ENCODE results near the gene MAPK9.
"Not testable (repeated sequence)": the region's sequence is repeated elsewhere in the genome, so short reads cannot be mapped to it uniquely, and the experiment has no call there.

MAPK9 gene

GRCh38 chr5:180235077-180235476 is 56.8 kb downstream of the MAPK9 start:
- DNase-seq (ENCODE audit: low spot score), result no peak

DNA sequence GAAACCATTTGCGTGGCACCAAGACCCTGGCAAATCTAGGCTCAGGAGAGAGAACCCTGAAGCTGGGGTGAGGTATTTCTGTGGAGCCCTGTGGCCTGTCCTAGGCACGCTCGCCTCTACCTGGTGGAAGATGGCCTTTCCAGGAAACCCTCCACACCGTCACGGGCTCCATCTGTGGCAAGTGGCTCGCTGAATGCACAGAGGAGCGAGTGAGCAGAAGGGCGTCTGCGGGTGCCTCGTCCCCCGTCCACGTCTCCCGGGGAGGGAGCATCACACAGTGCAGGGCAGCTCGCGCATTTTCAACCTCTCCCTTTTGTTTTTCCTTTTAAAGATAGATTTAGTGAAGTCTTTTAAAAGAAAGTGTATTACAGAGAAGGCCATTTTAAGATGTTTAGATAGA is 57.6 kb downstream of the MAPK9 start:
- DNase-seq (ENCODE audit: low spot score), result no peak

DNA sequence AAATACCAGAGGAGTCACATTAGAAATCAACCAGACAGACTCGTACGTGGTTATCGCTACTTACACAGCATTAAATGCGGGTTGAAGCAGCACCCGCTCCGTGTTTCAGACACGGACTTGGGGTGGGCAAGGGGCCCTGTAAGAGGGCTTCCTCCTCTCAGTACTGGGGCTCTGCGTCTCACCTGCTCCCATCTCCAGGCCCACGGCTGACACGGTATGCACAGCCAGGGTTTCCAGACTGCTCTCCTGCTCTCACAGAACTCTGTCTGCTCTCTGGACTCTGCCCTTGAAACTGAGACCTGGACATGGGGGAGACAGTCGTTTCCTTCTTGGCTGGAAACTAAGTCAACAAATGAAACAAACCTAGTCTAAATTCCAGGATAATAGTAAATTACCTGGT is 58.2 kb downstream of the MAPK9 start:
- no peak for DNase-seq (ENCODE audit: low spot score)

DNA sequence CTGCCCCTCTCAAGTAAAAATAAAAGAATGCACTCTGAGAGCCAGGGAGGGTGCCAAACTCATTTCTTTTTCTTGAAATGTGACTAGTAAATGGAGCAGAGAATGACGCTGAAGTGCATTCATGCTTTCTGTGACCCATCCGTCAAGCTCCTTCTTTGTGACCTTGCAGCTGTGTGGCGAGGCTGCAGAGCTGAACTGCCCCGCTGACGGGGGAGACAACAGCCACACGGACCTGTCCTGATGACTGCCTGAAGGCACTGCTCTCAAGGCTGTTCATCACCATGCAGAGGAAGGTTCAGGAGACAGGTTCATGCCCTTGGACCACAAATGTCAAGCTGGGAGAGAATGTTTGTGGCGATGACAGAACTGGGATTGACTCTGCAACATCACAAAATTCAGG is 61.9 kb downstream of the MAPK9 start:
- no peak for DNase-seq (ENCODE audit: low spot score)

- no peak for DNase-seq (ENCODE audit: low spot score)
Observed at GRCh38 chr5:180222056-180222455, 69.8 kb downstream of the MAPK9 start.

DNA sequence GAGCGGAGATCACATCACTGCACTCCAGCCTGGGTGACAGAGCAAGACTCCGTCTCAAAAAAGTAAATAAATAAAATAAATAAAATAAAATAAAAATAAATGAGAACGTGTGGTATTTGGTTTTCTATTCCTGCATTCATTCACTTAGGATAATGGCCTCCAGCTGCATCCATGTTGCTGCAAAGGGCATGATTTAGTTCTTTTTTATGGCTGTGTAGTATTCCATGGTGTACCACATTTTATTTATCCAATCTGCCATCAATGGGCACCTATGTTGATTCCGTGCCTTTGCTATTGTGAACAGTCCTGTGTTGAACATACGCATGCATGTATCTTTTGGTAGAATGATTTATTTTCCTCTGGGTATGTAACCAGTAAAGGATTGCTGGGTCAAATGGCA is 74.1 kb downstream of the MAPK9 start:
- DNase-seq (ENCODE audit: low spot score), result no peak

DNA sequence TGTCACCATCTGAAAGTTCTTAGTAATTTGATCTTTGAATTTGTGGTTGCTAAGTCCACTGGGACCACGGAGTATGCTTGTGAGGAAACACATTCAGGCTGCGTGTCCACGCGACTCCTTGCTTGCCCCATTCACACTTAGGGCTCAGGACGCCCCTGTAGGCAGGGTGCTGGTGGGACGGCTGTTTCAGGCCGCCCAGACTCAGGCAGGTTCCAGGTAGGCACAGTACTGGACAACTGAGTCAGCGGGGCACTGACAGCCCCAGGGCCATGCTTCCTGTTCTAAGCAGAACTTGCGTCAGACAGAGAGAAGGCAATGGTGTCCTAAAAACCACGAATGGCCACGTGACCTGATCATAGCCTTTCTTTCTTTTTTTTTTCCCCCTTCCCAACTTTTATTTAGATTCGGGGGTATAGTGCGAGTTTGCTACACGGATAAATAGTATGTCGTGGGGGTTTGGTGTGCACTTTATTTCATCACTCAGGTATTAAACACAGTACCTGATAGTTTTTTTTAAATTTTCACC is 75.2 kb downstream of the MAPK9 start:
- no peak for DNase-seq (ENCODE audit: low spot score)

DNA sequence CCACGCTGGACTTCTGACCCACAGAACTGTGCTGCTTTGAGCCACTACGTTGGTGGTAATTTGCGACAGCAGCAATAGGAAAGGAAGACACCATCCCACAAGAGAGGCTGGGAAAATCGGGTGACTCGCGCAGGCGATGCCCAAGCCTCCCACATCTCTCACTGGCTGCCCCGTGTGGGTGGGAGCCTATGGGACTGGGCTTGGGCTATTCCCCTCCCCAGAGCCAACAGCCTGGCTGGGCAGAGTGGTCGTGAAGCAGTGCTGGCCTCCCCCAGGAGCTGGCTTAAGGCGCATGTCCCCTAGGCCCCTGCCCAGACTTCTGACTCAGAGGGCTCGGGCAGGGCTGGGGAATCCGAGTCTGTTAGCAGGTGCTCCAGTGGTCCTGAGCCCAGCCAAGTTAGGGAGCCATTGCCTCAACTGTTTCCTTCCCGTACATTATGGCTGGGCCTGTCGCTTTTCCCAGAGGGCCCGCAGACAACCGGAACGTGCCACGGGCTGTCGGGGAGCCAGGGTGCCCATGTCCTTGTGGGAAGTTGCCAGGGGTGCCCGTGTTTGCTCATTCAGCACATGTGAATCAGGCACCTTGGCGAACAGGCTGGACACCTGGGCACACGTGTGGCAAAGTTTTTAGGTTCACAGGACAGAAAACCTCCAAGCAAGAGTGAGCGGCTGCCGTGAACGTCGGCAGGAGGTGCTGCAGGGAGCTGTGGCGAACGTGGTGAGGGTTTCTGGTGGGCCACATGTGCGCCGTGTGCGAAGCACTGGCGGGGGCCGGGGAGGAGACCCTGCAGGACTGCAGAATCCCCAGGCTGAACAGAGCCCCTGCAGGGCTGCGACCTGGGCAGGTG is 75.9 kb downstream of the MAPK9 start:
- no peak for DNase-seq (ENCODE audit: low spot score)

DNA sequence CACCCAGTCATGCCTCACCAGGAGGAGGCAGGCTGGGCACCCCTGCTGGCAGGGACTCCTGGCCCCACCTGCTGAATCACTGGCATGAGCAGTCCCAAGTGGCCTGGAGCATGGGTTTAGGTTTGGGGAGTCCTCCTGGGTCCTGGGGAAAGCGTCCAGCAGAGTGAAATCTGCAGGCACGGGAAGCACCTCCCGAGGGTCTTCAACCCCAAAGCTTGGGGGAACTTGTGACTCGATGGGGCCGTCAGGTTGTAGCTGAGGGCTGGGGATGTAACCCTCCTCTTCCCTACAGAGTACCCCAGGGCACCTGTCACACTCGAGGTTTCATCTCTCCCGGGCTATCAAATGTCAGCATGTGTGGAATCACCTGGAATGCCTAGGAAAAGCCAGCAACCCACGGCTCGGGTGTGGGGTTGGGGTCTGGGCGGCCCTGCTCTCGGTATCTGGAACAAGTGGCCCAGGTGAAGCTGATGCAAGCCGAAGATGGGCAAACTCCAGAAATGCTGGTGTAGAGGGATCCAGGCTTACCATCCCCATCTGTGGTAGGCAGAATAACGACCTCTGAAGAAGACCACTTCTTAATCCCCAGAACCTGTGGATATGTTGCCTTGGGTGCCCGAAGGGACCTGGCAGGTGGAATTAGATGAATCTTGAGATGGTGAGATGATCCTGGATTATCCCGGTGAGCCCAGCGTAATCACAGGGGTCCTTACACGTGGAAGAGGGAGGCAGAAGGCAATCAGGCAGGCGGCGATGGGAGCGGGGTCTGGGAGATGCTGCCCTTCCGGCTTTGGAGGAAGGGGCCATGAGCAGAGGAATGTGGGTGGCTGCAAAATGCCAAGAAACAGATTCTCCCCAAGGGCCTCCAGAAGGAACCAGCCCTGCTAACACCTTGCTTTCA is 76.8 kb downstream of the MAPK9 start:
- no peak for DNase-seq (ENCODE audit: low spot score)

GRCh38 chr5:180213657-180214207 is 78.2 kb downstream of the MAPK9 start:
- no peak for DNase-seq (ENCODE audit: low spot score)

DNA sequence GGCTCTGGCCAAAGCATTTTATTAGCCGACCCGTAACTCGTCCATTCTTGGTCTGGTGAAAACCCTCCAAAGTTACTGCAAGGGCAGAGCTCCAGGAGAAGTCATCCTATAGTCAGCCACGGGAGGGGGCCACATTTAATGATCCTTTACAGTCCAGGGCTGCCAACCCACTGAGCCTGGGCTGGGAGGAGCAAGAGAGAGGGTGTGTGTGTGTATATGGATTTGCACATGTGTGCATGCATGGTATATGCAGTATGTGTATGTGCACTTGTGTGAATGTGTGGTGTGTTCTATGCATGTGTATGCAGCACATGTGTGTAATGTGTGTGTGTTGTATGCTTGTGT is 78.7 kb downstream of the MAPK9 start:
- no peak for DNase-seq (ENCODE audit: low spot score)

DNA sequence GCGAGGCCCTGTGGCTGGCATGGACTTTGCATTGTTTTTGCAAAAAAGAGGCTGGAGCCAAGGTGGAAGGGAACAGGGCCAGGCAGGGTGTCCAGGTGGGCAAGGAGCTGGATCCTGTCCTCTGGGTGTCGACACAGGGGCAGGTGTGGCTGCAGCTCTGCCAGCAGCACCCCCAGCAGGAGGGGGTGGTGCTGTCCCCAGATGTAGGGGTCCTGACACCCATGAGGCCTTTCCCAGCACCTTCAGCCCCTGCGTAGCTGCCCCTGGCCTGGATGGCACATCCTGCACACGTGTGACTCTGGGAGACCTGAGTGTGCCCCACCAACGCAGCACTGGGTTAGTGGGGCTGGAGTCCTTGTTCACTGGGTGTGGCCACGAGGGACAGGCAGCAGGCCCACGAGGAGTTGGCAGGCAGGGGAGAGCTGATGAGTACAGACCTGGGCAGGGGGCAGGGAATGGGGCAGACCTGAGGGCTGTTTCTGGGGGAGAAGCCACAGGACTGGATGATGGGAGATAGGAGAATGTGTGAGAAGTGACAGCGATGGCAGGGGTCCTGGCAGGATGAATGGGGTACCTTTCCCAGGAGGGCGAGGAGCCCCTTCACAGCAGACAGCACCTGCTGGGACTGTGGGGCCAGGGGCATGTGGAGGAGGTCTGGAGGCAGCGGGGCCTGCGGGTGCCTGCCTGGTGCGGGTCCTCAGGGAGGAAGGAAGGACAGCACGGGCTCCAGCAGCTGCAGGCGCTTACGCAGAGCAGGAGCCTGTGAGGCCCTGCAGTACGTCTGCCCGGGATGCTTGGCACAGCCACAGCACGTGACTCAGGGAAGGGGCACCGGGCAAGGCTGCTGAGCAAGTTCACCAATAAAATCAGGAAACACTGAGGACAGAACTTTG is 79.3 kb downstream of the MAPK9 start:
- no peak for DNase-seq (ENCODE audit: low spot score)

DNA sequence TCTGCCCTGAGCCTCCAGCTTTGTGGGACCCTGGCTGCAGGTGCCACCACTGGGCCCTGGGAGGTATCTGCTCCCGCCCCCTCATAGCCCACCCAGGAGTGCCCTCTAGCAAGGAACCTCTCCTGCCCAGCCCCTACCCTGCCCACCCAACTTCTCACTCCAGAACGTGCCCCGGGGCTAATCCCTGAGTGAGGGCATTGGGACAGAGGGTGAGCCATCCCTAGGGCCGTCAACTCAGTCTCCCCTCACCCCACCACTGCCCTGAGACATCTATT is 80.2 kb downstream of the MAPK9 start:
- DNase-seq (ENCODE audit: low spot score), result no peak

DNA sequence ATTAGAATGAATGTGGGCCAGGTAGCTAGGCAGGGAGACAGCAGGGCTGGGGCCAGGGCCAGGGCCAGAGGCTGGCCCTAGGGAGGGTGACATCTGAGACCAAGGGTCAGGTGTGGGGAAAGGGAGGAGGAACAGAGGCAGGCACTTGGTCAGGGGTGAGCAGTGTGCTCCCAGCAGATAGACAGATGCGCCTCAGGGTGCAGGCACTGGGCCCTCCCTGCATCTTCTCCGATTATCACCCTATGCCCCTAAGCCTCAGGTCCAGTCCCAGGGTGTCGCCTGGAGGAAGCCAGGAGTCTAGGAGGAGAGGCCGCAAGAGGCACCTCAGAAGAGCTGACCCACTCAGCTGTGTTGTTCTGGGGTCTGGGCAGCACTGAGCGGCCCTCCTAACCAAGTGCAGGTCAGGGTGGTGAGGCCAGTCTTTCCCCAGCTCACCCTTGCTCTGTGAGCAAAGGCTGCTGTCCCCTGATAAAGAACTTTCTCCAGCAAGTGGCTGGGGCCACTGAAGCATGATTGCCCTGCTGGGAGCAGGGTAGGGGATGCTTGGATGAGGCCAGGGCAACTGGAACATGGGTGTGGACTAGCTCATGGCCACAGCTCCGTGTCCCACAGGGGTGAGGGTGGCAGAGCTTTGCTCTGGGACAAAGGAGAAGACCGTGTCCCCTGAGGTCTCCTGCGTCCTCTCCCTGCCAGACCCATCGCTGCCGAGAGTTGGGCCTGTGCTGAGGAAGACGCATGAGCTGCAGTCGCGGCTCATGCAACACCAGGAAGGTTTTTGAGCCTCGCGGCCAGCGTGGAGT is 80.7 kb downstream of the MAPK9 start:
- DNase-seq (ENCODE audit: low spot score), result no peak

DNA sequence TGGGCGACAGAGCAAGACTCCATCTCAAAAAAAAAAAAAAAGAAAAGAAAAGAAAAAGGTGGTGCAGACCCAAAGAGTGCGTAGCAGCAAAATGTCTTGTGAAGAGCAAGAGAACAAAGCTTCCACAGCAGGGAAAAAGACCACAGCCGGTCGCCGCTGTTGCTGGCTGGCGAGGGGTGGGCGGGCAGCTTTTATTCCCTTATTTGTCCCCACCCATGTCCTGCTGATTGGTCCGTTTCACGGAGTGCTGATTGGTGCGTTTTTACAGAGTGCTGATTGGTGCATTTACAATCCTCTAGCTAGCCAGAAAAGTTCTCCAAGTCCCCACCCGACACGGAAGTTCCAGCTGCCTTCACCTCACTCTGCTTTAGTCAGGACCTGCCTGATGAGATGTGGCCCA is 81.8 kb downstream of the MAPK9 start:
- DNase-seq (ENCODE audit: low spot score), result not testable (repeated sequence)

GRCh38 chr5:180209137-180209581 is 82.7 kb downstream of the MAPK9 start, which contains the start of gene RASGEF1C:
Gene RASGEF1C, minus strand, starts transcription at chr5:180209211. Its CDS starts 71,159 bp downstream, at chr5:180138052.
- peak; percentile 55 for DNase-seq (ENCODE audit: low spot score)

GRCh38 chr5:180208435-180209081 is 83.3 kb downstream of the MAPK9 start:
- peak; percentile 15 for DNase-seq (ENCODE audit: low spot score)

DNA sequence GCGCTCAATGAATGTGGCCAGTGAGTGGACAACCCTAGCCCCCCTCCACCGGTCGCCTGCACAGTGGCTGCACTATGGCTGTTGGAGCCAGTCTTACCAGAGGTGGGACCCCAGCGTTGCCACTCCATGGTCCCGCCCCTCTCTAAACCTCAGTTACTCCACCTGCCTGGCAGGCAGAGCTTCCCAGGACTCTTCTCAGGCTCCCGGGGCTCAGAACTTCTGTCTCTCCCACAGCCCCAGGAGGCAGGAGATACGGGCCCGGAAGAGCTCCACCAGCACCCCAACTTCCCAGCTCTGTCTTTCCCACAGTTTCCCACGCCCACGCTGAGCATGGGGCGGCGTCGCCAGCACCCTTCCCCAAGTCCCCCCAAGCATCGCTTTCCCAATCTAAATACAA is 83.8 kb downstream of the MAPK9 start:
- no peak for DNase-seq (ENCODE audit: low spot score)

DNA sequence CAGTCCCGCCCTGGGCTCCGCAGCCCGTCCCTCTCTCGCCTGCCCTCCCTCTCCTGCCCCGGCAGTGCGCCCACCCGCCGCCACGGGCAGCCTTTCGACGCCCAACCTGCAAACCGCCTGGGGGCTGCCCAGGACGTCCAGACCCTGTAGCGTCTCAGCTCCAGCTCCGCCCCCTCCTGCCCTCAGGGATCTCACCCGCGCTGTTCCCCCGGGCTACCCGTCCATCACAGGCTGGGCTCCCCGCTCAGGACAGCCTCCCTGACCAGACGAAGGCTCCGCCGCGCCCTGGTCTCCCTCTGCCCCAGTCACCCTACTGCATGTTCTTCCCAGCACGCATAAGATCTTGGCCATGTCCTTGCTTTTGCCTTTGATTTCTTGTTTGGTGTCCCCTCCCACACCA is 84.3 kb downstream of the MAPK9 start:
- DNase-seq (ENCODE audit: low spot score), result peak; percentile 38

GRCh38 chr5:180206993-180207392 is 84.9 kb downstream of the MAPK9 start:
- peak; percentile 55 for DNase-seq (ENCODE audit: low spot score)

Measured in cerebellar cortex (tissue), 1 donor.